NAMALWA (cell line): Measurements from ENCODE around the gene EFEMP2.

Source experiments
- DNase-seq: peaks from one replicate; pipeline ENCODE4 v3.0.0-alpha.2; 2015; ENCODE audit warnings: low spot score

Gene EFEMP2

DNA sequence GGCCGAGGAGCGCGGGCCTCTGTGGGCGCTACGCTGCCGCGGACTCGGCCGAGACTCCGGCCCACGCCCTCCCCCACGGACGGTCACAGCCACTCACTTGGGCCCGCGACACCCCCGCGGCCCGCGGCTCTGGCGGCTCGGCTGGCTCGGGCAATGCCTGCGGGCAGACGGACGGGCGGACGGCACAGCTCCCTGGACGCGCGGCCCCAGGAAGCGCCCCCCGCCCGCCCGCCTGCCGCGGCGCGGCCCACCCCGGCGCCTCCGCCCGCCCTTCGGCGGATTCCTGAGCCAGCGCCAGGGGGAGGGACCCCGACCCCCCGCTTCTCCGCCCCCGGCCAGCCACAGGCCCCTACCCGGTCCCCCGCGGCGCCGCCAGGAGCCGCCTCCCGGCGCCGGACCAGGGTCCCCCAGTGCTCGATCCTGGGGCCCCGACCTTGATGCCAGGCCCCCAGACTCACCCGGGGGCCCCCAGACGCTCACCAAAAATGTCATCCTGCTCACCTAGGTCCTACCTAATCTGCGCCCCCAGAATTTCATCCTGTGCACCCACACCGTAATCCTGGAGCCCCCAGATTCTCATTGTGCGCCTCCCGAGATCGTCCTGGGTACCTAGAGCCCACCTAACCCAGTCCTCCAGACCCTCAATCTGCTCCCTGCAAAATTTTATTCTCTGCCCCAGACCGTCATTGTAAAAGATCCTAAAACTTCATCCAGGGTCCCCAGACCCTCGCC, at the start of gene EFEMP2:
TSS of gene EFEMP2 (minus strand) at position 215 of the 732 bp plus-strand sequence. CDS start 446 bp downstream, outside the sequence.
- DNase-seq: no peak

DNA sequence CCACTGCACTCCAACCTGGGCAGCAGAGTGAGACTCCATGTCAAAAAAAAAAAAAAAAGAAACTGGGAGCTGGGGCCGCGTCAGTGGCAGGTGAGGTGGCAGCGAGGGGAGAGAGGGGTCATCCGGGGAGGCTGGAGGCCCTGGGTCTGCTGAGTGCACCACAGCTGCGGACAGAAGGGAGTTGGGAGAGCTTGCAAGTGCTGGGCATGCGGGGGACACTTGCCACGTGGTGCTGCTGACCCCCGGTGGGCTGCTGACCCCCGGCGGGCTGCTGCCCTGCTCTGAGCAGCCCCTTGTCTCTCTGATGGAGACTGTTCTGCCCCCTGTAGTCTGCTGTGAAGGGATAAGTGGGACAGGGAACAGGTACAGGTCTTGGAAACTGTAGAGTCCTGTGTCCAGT, 49.3 kb upstream of the EFEMP2 start:
- DNase-seq: no peak

DNA sequence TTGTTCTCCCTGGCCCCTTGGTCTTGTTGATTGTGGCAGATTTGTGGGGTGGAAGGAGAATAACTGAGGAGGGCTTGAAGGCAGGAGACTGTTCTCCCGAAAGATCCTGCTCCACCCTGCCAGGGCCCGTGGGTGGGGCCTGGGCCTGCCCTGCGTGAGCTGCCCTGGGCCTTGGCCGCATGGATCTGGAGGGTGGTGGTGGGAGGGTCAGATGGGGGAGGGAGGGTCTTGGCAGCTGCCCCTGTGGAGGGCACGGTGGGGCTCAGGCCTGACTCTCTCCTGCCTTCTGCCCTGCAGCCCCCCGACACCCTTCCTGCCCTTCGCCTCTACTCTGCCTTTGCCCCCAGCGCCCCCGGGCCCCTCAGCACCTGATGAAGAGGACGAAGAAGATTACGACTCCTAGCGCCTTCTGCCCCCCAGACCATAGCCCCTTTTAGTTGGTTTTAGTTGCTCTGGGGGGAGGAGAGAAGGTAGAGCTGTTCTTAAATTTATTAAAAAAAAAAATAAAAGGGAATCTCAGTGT, 48.5 kb upstream of the EFEMP2 start:
- no peak for DNase-seq

DNA sequence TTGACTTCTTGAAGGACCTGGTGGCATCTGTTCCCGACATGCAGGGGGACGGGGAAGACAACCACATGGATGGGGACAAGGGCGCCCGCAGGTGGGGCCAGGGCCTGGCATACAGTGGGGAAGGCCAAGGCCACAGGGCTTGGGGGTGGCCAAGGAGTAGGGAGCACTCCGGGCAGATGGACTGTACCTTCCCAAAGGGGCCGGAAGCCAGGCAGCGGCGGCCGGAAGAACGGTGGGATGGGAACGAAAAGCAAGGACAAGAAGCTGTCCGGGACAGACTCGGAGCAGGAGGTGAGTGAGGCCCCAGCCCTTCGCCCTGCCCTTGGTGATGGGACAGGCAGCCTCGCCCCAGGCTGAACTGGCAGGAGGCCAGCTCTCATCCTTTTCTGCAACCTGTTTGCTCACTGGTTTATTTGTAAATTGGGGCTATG, 47.8 kb upstream of the EFEMP2 start:
- DNase-seq: no peak

DNA sequence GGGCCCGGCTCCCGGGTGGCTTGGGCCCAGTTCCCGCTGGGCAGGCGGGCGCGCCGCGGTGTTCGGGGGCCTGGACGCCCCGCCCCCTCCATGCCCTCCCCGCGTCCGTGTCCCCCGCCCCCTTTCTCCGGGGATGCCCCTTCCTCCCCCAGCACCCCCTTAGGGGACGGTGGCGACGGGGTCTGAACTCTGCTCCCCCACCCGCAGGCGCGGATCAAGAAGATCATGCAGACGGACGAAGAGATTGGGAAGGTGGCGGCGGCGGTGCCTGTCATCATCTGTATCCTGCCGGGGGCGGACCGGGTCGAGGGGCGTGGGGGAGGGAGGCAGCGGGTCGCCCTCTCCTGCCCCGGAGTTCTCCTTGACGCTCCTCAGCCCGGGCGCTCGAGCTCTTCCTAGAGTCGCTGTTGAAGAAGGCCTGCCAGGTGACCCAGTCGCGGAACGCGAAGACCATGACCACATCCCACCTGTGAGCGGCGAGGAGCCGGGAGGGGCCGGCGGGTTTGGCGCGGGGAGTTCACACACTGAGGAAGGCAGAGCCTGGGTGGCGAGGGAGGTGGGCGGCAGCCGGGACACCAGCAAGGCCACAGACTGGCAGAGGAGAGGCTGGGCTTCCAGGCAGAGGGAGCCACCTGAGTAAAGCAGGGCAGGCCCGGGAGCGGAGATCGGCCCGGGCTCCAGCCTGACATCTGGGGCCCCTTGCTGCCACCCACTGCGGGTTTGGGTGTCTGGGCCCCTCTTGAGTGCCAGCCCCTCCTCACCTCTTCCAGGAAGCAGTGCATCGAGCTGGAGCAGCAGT, 47.2 kb upstream of the EFEMP2 start:
- DNase-seq: no peak

DNA sequence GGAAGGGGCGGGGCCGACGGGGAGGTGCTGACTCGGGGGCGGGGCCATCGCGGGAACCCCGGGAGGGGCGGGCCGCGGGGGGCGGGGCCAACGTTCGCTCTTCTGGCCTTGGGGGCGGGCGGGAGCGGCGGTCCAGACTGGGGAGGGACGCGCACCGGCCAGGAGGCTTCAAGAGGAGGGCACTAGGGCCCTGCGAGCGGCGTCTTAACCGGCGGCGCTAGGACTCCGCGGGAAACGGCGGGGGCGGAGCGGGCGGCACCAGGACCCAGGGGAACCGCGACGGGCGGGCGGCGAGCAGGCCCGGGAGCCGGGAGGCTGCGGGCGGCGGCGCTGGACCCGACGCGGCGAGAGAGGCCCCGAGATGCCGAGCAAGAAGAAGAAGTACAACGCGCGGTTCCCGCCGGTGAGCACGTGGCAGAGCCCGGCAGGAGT, 46.6 kb upstream of the EFEMP2 start, which contains the start of gene DRAP1:
TSS of gene DRAP1 (plus strand) at position 286 of the 432 bp plus-strand sequence. CDS start at position 362, 76 bp downstream.
- DNase-seq: peak; percentile 96

DNA sequence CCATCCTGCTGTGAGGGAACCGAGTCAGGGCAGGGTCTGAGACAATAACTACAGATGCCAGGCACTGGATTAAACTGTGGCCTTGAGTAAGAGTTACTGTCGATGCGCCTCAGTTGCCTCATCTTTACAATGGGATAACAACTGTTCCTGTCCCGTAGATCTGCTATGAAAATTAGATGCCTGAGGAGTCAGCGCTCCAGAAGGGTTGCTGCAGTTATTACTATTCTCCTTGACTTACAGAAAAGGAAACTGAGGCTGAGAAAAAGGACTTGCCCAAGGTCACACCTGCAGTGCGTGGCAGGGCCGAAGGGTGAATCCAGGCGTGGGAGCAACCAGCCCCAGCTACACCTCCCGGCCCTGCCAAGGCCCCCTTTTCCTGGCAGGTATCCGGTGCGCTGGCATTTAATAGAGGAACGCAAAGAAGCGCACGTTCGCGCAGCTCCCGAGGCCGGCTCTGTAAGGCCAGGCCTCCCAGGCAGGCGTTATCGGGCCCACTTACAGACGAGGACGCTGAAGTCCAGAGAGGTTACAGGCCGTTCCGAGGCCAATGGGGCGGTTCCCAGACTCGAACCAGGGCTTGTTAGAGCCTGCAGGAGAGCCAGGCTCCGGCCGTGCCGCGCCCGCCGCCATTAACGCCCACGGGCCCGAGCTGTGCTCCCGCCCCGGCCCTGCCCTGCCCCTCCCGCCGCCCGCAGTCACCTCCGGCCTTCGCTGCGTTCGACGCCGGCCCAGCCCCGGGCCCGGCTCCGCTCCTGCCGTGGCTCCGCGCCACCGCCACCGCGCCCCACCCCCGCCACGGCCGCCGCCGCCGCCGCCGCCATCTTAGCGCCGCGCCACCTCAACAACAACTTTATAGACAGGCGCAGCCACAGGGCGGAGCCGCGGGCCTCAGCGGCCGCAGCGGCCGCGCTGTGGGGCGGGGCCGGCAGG, 45.9 kb upstream of the EFEMP2 start, which contains the start of gene C11orf68:
TSS of gene C11orf68 (minus strand) at position 852 of the 930 bp plus-strand sequence. CDS start at position 821, 31 bp downstream.
- peak; percentile 45 for DNase-seq

DNA sequence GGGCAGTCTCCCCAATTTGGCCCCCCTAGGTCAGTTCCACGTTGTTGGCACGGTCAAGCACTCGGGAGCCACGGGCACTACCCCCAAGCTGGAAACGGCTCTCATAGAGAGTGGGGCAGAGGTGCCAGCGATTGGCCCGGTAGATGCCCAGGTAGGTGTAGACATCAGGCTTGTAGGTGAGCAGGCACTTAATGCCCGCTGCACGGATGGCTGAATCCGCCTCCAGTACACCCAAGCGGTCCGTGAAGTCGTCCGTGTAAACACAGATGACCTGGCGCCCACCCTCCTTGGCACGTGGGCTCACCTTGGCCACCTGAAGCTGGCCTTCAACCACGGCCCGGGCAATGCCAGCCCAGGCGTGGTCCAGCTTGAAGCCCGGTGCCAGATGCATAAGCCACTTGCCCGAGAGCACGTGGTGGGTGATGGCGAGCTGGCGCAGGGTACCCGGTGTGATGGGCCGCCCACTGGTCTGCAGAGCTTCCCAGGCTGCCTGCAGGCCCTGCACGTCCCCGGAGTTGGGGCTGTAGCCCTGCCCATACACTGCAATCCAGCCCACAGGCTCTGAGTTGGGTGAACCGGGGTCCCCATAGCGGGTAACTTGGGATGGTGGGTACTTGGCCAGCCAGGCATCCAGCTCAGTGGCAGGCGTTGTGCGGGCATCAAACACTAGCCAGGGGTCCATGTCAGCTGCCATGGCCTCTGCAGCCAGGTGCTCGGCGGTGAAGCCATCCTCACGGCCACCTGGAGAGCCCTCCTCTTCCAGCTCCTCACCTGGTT, 45.0 kb upstream of the EFEMP2 start:
- no peak for DNase-seq

DNA sequence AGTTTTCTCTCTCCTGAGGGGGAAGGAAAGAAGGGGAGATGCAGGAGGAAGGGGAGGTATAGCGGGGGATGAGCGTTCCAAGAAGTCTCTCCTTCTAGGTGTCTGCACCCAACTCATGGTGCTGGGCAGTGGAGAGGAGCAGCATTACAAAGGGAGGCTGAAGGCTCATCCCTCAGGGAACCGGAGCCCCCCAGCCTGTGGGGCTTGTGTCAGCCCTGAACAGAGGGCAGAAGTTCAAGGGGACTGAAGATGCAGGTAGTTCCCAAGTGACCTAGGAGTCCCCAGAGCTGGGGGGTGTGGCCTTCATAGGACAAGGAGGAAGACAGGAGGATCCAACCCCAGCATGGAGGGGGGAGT, 44.5 kb upstream of the EFEMP2 start:
- no peak for DNase-seq

DNA sequence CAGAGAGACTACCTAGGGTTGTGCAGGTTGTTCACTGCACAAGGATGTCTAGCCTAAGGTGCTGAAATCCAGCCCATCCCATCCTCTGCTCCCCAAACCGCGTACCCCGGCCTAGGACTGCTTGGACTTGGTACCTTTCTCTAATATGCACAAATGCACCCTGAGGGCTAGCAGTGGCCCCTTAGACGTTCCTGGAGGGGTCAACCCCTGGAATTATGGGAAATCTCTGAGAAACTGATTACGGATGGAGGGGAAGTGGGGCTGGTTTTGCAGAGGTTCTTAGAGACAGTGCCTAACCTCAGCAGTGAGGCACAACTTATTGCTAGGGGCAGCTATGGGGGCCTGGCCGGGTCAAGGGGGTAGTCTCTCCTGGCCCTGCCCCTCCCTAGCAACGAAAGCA, 43.8 kb upstream of the EFEMP2 start:
- DNase-seq: no peak

DNA sequence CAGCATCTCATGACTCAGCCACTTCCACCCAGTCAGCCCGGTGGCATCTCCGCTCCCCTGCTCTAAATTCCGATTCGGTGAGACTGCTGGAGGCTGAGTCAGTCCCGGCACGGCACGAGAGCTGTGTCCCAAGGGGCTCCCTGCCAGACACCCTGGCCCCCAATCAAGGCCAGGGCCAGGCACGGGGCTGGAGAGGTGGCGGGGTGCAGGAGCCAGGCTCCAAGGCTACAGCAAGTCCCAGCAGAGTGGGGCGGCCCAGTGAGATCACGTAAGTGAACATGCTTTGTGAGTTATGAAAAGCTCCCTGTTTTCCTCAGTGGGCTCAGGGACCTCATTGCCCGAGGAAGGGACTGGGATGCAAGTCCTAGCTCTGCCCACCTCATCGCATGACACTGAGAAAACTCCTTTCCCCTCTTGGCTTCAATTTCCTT, 43.2 kb upstream of the EFEMP2 start:
- no peak for DNase-seq

DNA sequence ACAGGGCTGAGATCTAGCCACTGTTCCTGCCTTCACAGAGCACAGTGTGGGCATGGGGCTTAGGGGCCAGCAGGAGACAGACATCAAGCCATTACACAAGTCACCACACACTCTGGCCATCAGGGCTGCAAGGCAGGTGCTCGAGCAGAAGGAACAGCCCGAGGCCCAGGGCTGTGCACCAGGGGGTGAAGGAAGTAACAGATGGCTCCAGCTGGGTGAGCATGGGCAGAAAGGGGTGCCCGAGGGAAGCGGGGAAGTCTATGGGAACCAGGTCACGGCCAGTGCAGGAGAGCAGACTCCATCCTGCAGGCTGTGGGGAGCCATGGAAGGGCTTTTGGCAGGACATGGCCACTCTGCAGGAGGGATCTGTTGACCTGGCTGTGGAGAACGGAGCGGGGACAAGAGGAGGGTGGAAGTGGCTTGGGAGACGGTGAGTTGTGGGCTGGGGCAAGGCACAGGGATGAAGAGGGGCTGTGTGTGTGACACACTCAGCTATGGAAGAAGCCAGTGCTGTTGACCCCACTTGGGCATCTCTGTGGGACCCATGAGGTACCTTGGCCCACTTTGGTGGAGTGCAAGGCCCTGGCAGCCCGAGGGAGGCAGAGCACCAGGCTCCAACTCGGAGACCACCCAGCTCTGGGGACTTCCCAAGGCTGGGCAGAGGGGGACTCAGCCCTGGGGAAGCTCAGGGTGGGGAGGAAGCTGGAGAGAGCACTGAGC, 42.7 kb upstream of the EFEMP2 start:
- no peak for DNase-seq

DNA sequence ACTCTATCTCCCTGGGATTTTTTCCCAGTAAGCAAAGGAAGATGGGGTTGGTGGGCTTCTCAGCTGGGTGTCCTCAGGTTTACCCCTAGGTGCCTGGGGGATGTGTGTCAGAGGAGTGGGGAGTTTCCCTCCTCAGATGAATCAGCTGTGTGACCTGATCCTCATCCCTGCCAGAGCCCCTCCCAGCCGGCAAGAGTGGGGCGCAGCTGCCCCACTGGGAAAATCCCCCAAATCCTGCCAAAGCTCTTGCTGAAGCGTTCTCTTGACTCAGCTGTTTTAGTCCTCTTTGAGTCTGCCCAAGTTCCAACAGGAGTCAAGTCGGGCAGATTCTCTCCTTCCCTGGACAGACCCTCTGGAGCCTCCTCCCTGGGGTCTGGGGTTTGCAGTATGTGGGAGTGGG, 40.2 kb upstream of the EFEMP2 start:
- no peak for DNase-seq

DNA sequence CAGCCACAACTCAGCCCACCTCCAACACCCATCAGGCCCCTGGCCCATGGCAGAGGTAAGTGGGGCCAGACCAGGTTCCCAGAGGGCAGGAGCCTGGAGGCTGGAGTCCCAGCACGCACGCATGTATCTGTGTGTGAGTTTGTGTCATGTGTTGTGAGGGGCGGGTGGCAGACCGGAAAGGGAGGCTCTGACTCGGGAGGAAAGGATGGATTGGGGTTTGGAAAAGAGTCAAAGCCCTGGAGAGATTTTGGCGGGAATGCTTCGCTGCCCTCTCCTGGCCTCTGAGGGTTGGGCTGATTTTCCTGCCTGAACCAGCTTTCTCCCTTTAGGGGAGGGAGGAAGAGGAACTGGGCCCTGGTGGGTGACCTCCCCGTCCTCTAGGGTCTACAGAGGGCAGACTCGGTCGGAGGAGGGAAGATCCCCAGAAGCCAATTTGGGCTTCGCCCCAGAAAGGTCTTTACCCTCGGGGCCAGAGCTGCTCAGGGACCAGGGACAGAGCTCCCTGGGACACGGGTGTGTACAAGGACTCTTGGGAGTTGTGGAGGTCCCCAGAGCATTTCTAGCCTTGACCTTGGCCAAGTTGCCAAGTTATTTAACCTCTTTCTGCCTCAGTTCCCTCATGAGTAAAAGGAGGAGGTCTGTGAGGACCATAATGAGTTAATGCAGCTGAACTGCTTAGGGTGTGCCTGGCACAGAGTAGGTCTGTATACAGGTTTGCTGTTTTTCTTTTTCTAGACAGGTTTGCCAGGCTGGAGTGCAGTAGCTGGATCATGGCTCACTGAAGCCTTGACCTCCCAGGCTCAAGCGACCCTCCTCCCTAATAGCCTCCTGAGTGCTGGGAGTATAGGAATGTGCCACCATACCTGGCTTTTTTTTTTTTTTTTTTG, 39.3 kb upstream of the EFEMP2 start:
- DNase-seq: no peak

DNA sequence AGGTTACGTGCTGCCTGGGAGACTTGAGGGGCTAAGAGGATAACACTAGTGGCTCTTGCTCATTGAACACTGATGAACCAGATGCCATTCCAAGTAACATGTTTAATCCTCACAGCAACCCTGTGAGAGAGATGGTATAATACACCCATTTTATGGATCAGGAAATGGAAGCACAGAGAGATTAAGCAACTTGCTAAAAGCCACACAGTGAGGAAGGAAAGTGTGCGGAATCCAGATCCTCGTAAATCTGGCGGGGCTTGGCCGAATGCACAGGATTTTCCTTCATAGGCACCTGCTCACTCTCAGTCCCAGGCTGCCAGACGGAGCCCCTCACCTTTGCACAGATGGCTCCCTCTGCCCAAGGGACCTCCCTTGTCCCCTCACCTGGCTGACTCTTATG, 35.3 kb upstream of the EFEMP2 start:
- no peak for DNase-seq

DNA sequence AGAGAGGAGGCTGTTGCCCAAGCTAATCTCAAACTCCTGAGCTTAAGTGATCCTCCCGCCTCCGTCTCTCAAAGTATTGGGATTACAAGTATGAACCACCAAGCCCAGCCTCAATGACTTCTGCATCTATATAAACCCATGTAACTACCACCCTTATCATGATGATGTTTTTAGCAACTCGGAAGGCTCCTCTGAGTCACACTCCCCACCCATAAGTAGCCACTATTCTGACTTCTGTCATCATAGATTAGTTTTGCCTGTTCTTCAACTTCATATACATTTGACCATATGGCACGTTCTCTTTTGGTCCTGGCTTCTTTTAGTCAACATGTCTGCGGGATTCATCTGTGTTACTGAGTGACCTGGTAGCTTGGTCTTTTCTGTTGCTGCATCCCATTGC, 34.0 kb upstream of the EFEMP2 start:
- no peak for DNase-seq

DNA sequence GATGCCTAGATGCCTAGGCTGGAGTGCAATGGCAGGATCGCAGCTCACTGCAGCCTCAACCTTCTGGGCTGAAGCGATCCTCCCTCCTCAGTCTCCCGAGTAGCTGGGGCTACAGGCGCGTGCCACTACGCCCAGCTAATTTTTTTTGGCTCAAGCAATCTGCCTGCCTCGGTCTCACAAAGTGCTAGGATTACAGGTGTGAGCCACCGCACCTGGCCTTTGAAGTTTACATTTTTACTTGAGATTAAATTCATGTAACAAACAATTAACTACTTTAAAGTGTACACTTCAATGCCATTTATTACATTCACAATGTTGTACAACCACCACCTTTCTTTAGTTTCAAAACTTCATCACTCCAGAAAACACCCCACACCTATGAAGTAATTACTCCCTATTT, 31.1 kb upstream of the EFEMP2 start:
- no peak for DNase-seq

DNA sequence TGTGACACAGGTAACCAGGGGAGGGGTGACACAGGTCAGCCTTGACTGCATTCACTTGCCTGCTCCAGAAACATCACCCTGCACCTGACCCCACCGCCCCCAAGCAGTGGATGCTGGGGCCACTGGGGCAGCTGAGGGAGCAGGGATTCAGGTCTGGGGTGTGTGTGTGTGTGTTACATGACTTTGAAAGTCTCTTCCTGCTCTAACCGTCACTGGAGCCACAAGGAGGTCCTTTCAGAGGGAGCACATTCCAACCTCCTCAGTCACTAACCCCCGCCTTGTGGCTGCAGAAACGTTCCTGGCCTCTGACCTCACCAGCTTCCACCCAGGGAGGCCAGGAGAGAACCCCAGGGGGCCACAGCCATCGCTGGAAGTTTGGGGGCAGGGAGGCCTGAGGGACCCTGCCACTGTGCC, 30.5 kb upstream of the EFEMP2 start:
- DNase-seq: no peak

DNA sequence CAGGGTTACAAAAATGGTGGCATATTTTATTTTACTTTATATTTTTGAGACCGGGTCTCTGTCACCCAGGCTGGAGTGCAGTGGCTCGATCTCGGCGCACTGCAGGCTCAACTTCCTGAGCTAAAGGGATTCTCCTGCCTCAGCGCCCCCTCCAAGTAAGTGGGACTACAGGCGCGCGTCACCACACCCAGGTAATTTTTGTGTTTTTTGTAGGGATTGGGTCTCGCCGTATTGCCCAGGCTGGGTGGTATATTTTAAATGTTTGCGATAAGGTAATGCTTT, 28.2 kb upstream of the EFEMP2 start:
- DNase-seq: no peak
